Hepatocyte (in vitro differentiated cells): ENCODE measurements around the gene CCNB1IP1. TPM values are rescaled to one million over a fixed set of nuclear protein-coding genes. Genes with fewer than 3 reads are reported as not detected.
"Not testable (repeated sequence)": the region's sequence is repeated elsewhere in the genome, so short reads cannot be mapped to it uniquely, and the experiment has no call there.

Experiments used
- DNase-seq: peaks from one replicate; pipeline ENCODE4 v3.0.0-alpha.2; 2016; ENCODE audit warnings: low spot score
- H2AFZ ChIP-seq: fragments of 200-600 bp; sonication (generic); 2 replicates; pipeline ENCODE4 v1.6.0; 2016; ENCODE audit warnings: antibody characterized with exemption, mild to moderate bottlenecking
- H3K27ac ChIP-seq: fragments of 200-600 bp; sonication (generic); 2 replicates; pipeline ENCODE4 v1.5.1; 2016; ENCODE audit warnings: mild to moderate bottlenecking
- H3K27me3 ChIP-seq: fragments of 200-600 bp; sonication (generic); 2 replicates; pipeline ENCODE4 v1.6.1; 2016
- H3K36me3 ChIP-seq: fragments of 200-600 bp; sonication (generic); replicated peaks from 2 replicates; pipeline ENCODE4 v1.5.1; 2016; ENCODE audit warnings: low read depth; ENCODE audit not compliant: insufficient read depth
- H3K4me1 ChIP-seq: fragments of 200-600 bp; sonication (generic); 2 replicates; pipeline ENCODE4 v1.5.1; 2016; ENCODE audit warnings: mild to moderate bottlenecking, moderate library complexity; ENCODE audit not compliant: insufficient read depth
- H3K4me2 ChIP-seq: fragments of 200-600 bp; sonication (generic); 2 replicates; pipeline ENCODE4 v1.6.0; 2016
- H3K4me3 ChIP-seq: fragments of 200-600 bp; sonication (generic); 2 replicates; pipeline ENCODE4 v1.5.1; 2016; ENCODE audit warnings: mild to moderate bottlenecking
- H3K79me2 ChIP-seq: fragments of 200-600 bp; sonication (generic); 2 replicates; pipeline ENCODE4 v1.6.0; 2017; ENCODE audit warnings: mild to moderate bottlenecking
- H3K9me2 ChIP-seq: fragments of 200-600 bp; sonication (generic); replicated peaks from 2 replicates; pipeline ENCODE4 v1.6.0; 2017; ENCODE audit warnings: mild to moderate bottlenecking; ENCODE audit not compliant: insufficient read depth
- H3K9me3 ChIP-seq: fragments of 200-600 bp; sonication (generic); 2 replicates; pipeline ENCODE4 v1.5.1; 2016; ENCODE audit warnings: low read depth, mild to moderate bottlenecking
- H4K20me1 ChIP-seq: fragments of 200-600 bp; sonication (generic); 2 replicates; pipeline ENCODE4 v1.6.0; 2016; ENCODE audit warnings: mild to moderate bottlenecking; ENCODE audit not compliant: insufficient read depth, poor library complexity, severe bottlenecking
- CTCF ChIP-seq: fragments of 200-600 bp; sonication (generic); IDR thresholded peaks from 2 replicates; pipeline ENCODE4 v1.5.1; 2016; ENCODE audit warnings: antibody characterized with exemption, mild to moderate bottlenecking; ENCODE audit not compliant: poor library complexity
- EZH2 ChIP-seq: fragments of 200-600 bp; sonication (generic); IDR thresholded peaks from 2 replicates; pipeline ENCODE4 v1.6.1; 2016; ENCODE audit warnings: antibody characterized with exemption, mild to moderate bottlenecking, borderline replicate concordance
- EZH2phosphoT487 ChIP-seq: fragments of 200-600 bp; sonication (generic); IDR thresholded peaks from one replicate; pipeline ENCODE4 v1.6.1; 2018; ENCODE audit warnings: antibody characterized with exemption, mild to moderate bottlenecking, low read depth, moderate library complexity; ENCODE audit not compliant: unreplicated experiment, severe bottlenecking
- WGBS: methylation state at CpG from one replicate; pipeline ENCODE4 v1.1.6; 2016; ENCODE audit warnings: low lambda C conversion rate; ENCODE audit errors: missing lambda C conversion rate; 5-methylcytosine and 5-hydroxymethylcytosine counted together
- polyA plus RNA-seq: library from polyadenylated mRNA; unstranded; fragments of >200 nt; fragmentation: Nextera tagmentation; extraction: Ambion mirVana; gene quantifications from 2 replicates; pipeline ENCODE4 v1.2.1, GENCODE V29; 2016
- small RNA-seq: library from RNA; depleted of rRNA; stranded (forward); fragments of <200 nt; gene quantifications from one replicate; pipeline ENCODE3, GENCODE V24; 2014
- total RNA-seq: library from RNA; depleted of rRNA; stranded (reverse); fragments of >200 nt; gene quantifications from 2 replicates; pipeline ENCODE4 v1.2.3, GENCODE V29; 2014

CCNB1IP1 gene
- total and polyA plus RNA-seq, 2 experiments from 2014 or later = 21.3 to 84.8 TPM

DNA sequence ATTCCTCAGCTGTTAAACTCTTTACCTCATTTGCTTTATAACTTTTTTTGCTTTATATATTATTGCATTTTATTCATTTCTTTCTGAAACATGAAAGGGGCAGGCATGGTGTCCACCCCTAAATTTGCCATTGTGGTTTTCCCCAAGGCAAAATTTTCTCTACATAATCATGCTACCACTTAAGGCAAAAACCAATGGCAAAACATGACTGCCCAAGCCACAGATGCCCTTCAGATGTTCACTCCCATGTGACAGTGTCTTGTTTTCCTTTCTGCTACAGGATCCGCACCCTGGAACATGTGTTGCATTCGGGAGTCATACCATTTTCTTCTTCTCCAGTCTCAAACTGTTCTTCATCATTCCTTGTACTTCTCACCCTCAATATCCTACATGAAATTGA, 55.7 kb downstream of the CCNB1IP1 start:
- DNase-seq = no peak
- H3K27ac ChIP-seq = no peak overlapping the region
- no peak overlapping the region for H3K4me2 ChIP-seq
- TF ChIP-seq CTCF = no peak
- no peak for TF ChIP-seq EZH2phosphoT487
- no peak for TF ChIP-seq EZH2
- H3K4me3 ChIP-seq = no peak overlapping the region
- no peak overlapping the region for H2AFZ ChIP-seq
- H3K9me3 ChIP-seq = no peaks in the 10 kb centered on the region
- H3K4me1 ChIP-seq = no peaks in the 10 kb centered on the region
- no peaks in the 10 kb centered on the region for H4K20me1 ChIP-seq
- no peaks in the 10 kb centered on the region for H3K9me2 ChIP-seq
- no peaks in the 10 kb centered on the region for H3K79me2 ChIP-seq
- WGBS = 98% methylated on average over 2 of the region's 2 CpGs
- H3K27me3 ChIP-seq = no peaks in the 10 kb centered on the region
- H3K36me3 ChIP-seq = no peaks in the 10 kb centered on the region

DNA sequence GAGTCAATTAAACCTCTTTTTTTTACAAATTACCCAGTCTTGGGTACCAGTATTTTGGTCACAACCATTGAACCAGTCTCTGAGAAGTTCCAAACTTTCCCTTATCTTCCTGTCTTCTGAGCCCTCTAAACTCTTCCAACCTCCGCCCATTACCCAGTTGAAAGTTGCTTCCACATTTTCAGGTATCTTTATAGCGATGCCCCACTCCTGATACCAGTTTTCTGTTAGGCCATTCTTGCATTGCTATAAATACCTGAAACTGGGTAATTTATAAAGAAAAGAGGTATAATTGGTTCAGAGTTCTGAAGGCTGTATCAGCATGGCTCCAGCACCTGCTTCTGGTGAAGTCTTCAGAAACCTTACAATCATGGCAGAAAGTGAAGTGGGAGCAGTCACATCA, 59.0 kb downstream of the CCNB1IP1 start:
- Histone ChIP-seq H3K36me3 (no peaks in the 10 kb centered on the region), H3K27me3 (no peaks in the 10 kb centered on the region), H2AFZ (no peak overlapping the region), H3K9me2 (no peaks in the 10 kb centered on the region), H3K4me3 (no peak overlapping the region), H3K79me2 (no peaks in the 10 kb centered on the region), H4K20me1 (no peaks in the 10 kb centered on the region), H3K4me2 (no peak overlapping the region), H3K4me1 (no peaks in the 10 kb centered on the region), H3K27ac (no peak overlapping the region), H3K9me3 (no peaks in the 10 kb centered on the region)
- WGBS = 98% methylated on average over 2 of the region's 2 CpGs
- DNase-seq = no peak
- TF ChIP-seq CTCF = no peak
- no peak for TF ChIP-seq EZH2
- no peak for TF ChIP-seq EZH2phosphoT487

- not testable (repeated sequence) for H3K4me1 ChIP-seq, H3K4me2 ChIP-seq, H3K27me3 ChIP-seq, H3K27ac ChIP-seq, H3K36me3 ChIP-seq, H2AFZ ChIP-seq, H3K4me3 ChIP-seq, H3K9me3 ChIP-seq, H3K79me2 ChIP-seq, H3K9me2 ChIP-seq, DNase-seq, H4K20me1 ChIP-seq
- WGBS = 89% methylated on average over 5 of the region's 5 CpGs
Observed at GRCh38 chr14:20264361-20264760, 68.7 kb downstream of the CCNB1IP1 start.

DNA sequence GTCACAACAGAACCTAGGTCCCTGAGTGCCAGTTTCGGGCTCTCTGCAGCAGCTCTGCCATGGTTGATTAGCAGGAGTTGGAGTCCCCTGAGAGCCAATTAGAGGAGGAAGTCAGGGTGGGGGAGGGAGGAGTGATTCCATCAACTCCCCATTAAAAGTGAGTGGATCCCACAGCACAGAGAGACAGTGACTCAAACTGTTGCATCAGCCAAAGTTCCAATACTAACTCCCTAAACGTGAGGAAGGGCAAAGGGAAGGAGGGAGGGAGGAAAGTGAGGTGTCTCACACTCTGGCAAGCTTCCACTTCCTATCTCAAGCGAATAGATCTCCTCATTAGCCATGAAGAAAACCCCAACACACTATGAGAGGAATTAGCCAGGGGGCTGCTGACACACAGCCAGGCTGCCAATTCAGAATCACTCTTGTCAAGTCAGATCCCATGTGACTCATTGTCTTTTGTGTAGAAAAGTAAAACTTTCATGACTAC, 70.4 kb downstream of the CCNB1IP1 start:
- Histone ChIP-seq H3K9me2 (no peaks in the 10 kb centered on the region), H3K4me1 (no peaks in the 10 kb centered on the region), H3K36me3 (no peaks in the 10 kb centered on the region), H3K27me3 (no peaks in the 10 kb centered on the region), H2AFZ (no peak overlapping the region), H3K4me2 (no peak overlapping the region), H3K79me2 (no peaks in the 10 kb centered on the region), H3K4me3 (no peak overlapping the region), H4K20me1 (no peaks in the 10 kb centered on the region), H3K9me3 (no peaks in the 10 kb centered on the region), H3K27ac (no peak overlapping the region)
- TF ChIP-seq EZH2 = no peak
- no peak for TF ChIP-seq CTCF
- TF ChIP-seq EZH2phosphoT487 = no peak
- 41% methylated on average over 3 of the region's 3 CpGs for WGBS
- DNase-seq = no peak

Small RNAs within 50 kb of the gene (small RNA-seq; reads per million reads assigned to genes)
- gene SNORA79B (0.16 reads per million), gene SNORD126 (670 reads per million, percentile 99 among the genes with 10 or more reads in this experiment)

Other genes starting within 250 kb of the CCNB1IP1 start
- gene OR4K17, start 222.5 kb downstream of the CCNB1IP1 start, total RNA-seq = not detected in 2 replicates
- not detected in 2 replicates for gene OR4K17, start 222.5 kb downstream of the CCNB1IP1 start, polyA plus RNA-seq
- gene OR4N5, start 194.5 kb downstream of the CCNB1IP1 start, total RNA-seq = not detected in 2 replicates
- not detected in 2 replicates for gene OR4N5, start 194.5 kb downstream of the CCNB1IP1 start, polyA plus RNA-seq
- gene OR11G2, start 142.4 kb downstream of the CCNB1IP1 start, total RNA-seq = not detected in 2 replicates
- not detected in 2 replicates for gene OR11G2, start 142.4 kb downstream of the CCNB1IP1 start, polyA plus RNA-seq
- not detected in 2 replicates for gene OR11H6, start 109.6 kb downstream of the CCNB1IP1 start, total RNA-seq
- not detected in 2 replicates for gene OR11H6, start 109.6 kb downstream of the CCNB1IP1 start, polyA plus RNA-seq
- not detected in 2 replicates for gene OR11H7, start 104.3 kb downstream of the CCNB1IP1 start, total RNA-seq
- gene OR11H7, start 104.3 kb downstream of the CCNB1IP1 start, polyA plus RNA-seq = not detected in 2 replicates
- gene OR11H4, start 94.0 kb downstream of the CCNB1IP1 start, total RNA-seq = not detected in 2 replicates
- not detected in 2 replicates for gene OR11H4, start 94.0 kb downstream of the CCNB1IP1 start, polyA plus RNA-seq
- gene TTC5, start 27.3 kb downstream of the CCNB1IP1 start, total RNA-seq = 10.8 and 11.2 TPM in 2 replicates
- gene TTC5, start 27.3 kb downstream of the CCNB1IP1 start, polyA plus RNA-seq = 13.0 and 17.4 TPM in 2 replicates
- gene PARP2, start 10.4 kb upstream of the CCNB1IP1 start, total RNA-seq = 9.8 and 13.9 TPM in 2 replicates
- 23.4 and 28.5 TPM in 2 replicates for gene PARP2, start 10.4 kb upstream of the CCNB1IP1 start, polyA plus RNA-seq
- 24.4 and 29.4 TPM in 2 replicates for gene TEP1, start 80.2 kb upstream of the CCNB1IP1 start, total RNA-seq
- gene TEP1, start 80.2 kb upstream of the CCNB1IP1 start, polyA plus RNA-seq = 10.7 and 12.0 TPM in 2 replicates
- not detected in 2 replicates for gene KLHL33, start 102.9 kb upstream of the CCNB1IP1 start, total RNA-seq
- gene KLHL33, start 102.9 kb upstream of the CCNB1IP1 start, polyA plus RNA-seq = 0.05 and 0.19 TPM in 2 replicates
- 51.6 and 60.1 TPM in 2 replicates for gene OSGEP, start 121.5 kb upstream of the CCNB1IP1 start, total RNA-seq
- gene OSGEP, start 121.5 kb upstream of the CCNB1IP1 start, polyA plus RNA-seq = 36.2 and 41.3 TPM in 2 replicates
- gene APEX1, start 121.9 kb upstream of the CCNB1IP1 start, total RNA-seq = 56.5 and 84.2 TPM in 2 replicates
- gene APEX1, start 121.9 kb upstream of the CCNB1IP1 start, polyA plus RNA-seq = 147 and 148 TPM in 2 replicates
- gene PIP4P1, start 128.2 kb upstream of the CCNB1IP1 start, total RNA-seq = 40.1 and 48.2 TPM in 2 replicates
- gene PIP4P1, start 128.2 kb upstream of the CCNB1IP1 start, polyA plus RNA-seq = 85.0 and 85.9 TPM in 2 replicates
- gene PNP, start 136.1 kb upstream of the CCNB1IP1 start, total RNA-seq = 69.2 and 81.2 TPM in 2 replicates
- 51.0 and 60.4 TPM in 2 replicates for gene PNP, start 136.1 kb upstream of the CCNB1IP1 start, polyA plus RNA-seq
- gene RNASE10, start 172.3 kb upstream of the CCNB1IP1 start, total RNA-seq = not detected in 2 replicates
- 0.54 and 1.00 TPM in 2 replicates for gene RNASE10, start 172.3 kb upstream of the CCNB1IP1 start, polyA plus RNA-seq
- not detected in 2 replicates for gene RNASE9, start 227.8 kb upstream of the CCNB1IP1 start, total RNA-seq
- not detected in 2 replicates for gene RNASE9, start 227.8 kb upstream of the CCNB1IP1 start, polyA plus RNA-seq